Hepatocyte (in vitro differentiated cells): ENCODE measurements around the gene POC1A. TPM values are rescaled to one million over a fixed set of nuclear protein-coding genes. Genes with fewer than 3 reads are reported as not detected.
A peak's percentile ranks its signal among the peaks of the same experiment; 100 is the strongest.
"Not testable (repeated sequence)": the region's sequence is repeated elsewhere in the genome, so short reads cannot be mapped to it uniquely, and the experiment has no call there.

Experiments used
- DNase-seq: peaks from one replicate; pipeline ENCODE4 v3.0.0-alpha.2; 2016; ENCODE audit warnings: low spot score
- H2AFZ ChIP-seq: fragments of 200-600 bp; sonication (generic); 2 replicates; pipeline ENCODE4 v1.6.0; 2016; ENCODE audit warnings: antibody characterized with exemption, mild to moderate bottlenecking
- H3K27ac ChIP-seq: fragments of 200-600 bp; sonication (generic); 2 replicates; pipeline ENCODE4 v1.5.1; 2016; ENCODE audit warnings: mild to moderate bottlenecking
- H3K27me3 ChIP-seq: fragments of 200-600 bp; sonication (generic); 2 replicates; pipeline ENCODE4 v1.6.1; 2016
- H3K36me3 ChIP-seq: fragments of 200-600 bp; sonication (generic); replicated peaks from 2 replicates; pipeline ENCODE4 v1.5.1; 2016; ENCODE audit warnings: low read depth; ENCODE audit not compliant: insufficient read depth
- H3K4me1 ChIP-seq: fragments of 200-600 bp; sonication (generic); 2 replicates; pipeline ENCODE4 v1.5.1; 2016; ENCODE audit warnings: mild to moderate bottlenecking, moderate library complexity; ENCODE audit not compliant: insufficient read depth
- H3K4me2 ChIP-seq: fragments of 200-600 bp; sonication (generic); 2 replicates; pipeline ENCODE4 v1.6.0; 2016
- H3K4me3 ChIP-seq: fragments of 200-600 bp; sonication (generic); 2 replicates; pipeline ENCODE4 v1.5.1; 2016; ENCODE audit warnings: mild to moderate bottlenecking
- H3K79me2 ChIP-seq: fragments of 200-600 bp; sonication (generic); 2 replicates; pipeline ENCODE4 v1.6.0; 2017; ENCODE audit warnings: mild to moderate bottlenecking
- H3K9me2 ChIP-seq: fragments of 200-600 bp; sonication (generic); replicated peaks from 2 replicates; pipeline ENCODE4 v1.6.0; 2017; ENCODE audit warnings: mild to moderate bottlenecking; ENCODE audit not compliant: insufficient read depth
- H3K9me3 ChIP-seq: fragments of 200-600 bp; sonication (generic); 2 replicates; pipeline ENCODE4 v1.5.1; 2016; ENCODE audit warnings: low read depth, mild to moderate bottlenecking
- H4K20me1 ChIP-seq: fragments of 200-600 bp; sonication (generic); 2 replicates; pipeline ENCODE4 v1.6.0; 2016; ENCODE audit warnings: mild to moderate bottlenecking; ENCODE audit not compliant: insufficient read depth, poor library complexity, severe bottlenecking
- EZH2 ChIP-seq: fragments of 200-600 bp; sonication (generic); IDR thresholded peaks from 2 replicates; pipeline ENCODE4 v1.6.1; 2016; ENCODE audit warnings: antibody characterized with exemption, mild to moderate bottlenecking, borderline replicate concordance
- EZH2phosphoT487 ChIP-seq: fragments of 200-600 bp; sonication (generic); IDR thresholded peaks from one replicate; pipeline ENCODE4 v1.6.1; 2018; ENCODE audit warnings: antibody characterized with exemption, mild to moderate bottlenecking, low read depth, moderate library complexity; ENCODE audit not compliant: unreplicated experiment, severe bottlenecking
- WGBS: methylation state at CpG from one replicate; pipeline ENCODE4 v1.1.6; 2016; ENCODE audit warnings: low lambda C conversion rate; ENCODE audit errors: missing lambda C conversion rate; 5-methylcytosine and 5-hydroxymethylcytosine counted together
- polyA plus RNA-seq: library from polyadenylated mRNA; unstranded; fragments of >200 nt; fragmentation: Nextera tagmentation; extraction: Ambion mirVana; gene quantifications from 2 replicates; pipeline ENCODE4 v1.2.1, GENCODE V29; 2016
- total RNA-seq: library from RNA; depleted of rRNA; stranded (reverse); fragments of >200 nt; gene quantifications from 2 replicates; pipeline ENCODE4 v1.2.3, GENCODE V29; 2014
- TF ChIP-seq, protein P1 (sequence below): fragments of 200-600 bp; sonication (generic); IDR thresholded peaks from 2 replicates; pipeline ENCODE4 v1.5.1; 2016; ENCODE audit warnings: antibody characterized with exemption, mild to moderate bottlenecking; ENCODE audit not compliant: poor library complexity

The POC1A gene
- total and polyA plus RNA-seq, 2 experiments from 2014 or later = 2.6 to 3.7 TPM

DNA sequence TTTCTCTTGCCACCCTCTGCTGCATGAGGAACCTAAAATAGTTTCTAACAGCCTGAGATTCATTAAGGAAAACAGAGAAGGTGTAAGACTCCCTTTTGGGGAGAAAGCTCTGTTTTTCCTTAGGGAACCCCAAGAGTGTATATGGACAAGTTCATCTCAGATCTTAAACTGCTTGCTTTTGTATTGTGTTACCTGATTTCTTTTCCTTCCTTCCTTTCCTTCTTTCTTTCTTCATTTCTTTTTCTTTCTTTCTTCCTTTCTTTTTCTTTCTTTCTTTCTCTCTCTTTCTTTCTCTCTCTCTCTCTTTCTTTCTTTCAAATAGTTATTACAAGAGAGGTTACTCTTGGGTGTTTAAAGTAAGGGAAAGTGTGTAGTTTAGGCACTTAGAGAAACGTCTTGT lies 5.3 kb upstream of the POC1A start:
- Histone ChIP-seq H3K27ac (no peak overlapping the region), H4K20me1 (no peaks in the 10 kb centered on the region), H3K4me3 (no peak overlapping the region), H3K4me2 (no peak overlapping the region), H3K4me1 (no peaks in the 10 kb centered on the region), H3K79me2 (no peaks in the 10 kb centered on the region), H3K27me3 (no peaks in the 10 kb centered on the region), H3K9me2 (no peaks in the 10 kb centered on the region), H2AFZ (no peak overlapping the region), H3K36me3 (no peaks in the 10 kb centered on the region), H3K9me3 (no peaks in the 10 kb centered on the region)
- TF ChIP-seq EZH2 (no peak), EZH2phosphoT487 (no peak)
- TF ChIP-seq, protein P1, sequence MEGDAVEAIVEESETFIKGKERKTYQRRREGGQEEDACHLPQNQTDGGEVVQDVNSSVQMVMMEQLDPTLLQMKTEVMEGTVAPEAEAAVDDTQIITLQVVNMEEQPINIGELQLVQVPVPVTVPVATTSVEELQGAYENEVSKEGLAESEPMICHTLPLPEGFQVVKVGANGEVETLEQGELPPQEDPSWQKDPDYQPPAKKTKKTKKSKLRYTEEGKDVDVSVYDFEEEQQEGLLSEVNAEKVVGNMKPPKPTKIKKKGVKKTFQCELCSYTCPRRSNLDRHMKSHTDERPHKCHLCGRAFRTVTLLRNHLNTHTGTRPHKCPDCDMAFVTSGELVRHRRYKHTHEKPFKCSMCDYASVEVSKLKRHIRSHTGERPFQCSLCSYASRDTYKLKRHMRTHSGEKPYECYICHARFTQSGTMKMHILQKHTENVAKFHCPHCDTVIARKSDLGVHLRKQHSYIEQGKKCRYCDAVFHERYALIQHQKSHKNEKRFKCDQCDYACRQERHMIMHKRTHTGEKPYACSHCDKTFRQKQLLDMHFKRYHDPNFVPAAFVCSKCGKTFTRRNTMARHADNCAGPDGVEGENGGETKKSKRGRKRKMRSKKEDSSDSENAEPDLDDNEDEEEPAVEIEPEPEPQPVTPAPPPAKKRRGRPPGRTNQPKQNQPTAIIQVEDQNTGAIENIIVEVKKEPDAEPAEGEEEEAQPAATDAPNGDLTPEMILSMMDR = no peak
- DNase-seq = no peak
- WGBS = 48% methylated on average over 1 of the region's 1 CpG

GRCh38 chr3:52155912-52156311 lies 1.7 kb upstream of the POC1A start:
- H3K4me3 ChIP-seq = no peak overlapping the region
- H3K27ac ChIP-seq = no peak overlapping the region
- peak overlapping the region; percentile 4 for H2AFZ ChIP-seq
- no peaks in the 10 kb centered on the region for H4K20me1 ChIP-seq
- H3K27me3 ChIP-seq = no peaks in the 10 kb centered on the region
- no peak for DNase-seq
- 81% methylated on average over 4 of the region's 4 CpGs for WGBS
- no peaks in the 10 kb centered on the region for H3K9me2 ChIP-seq
- no peaks in the 10 kb centered on the region for H3K4me1 ChIP-seq
- no peaks in the 10 kb centered on the region for H3K9me3 ChIP-seq
- H3K4me2 ChIP-seq = no peak overlapping the region
- H3K36me3 ChIP-seq = no peaks in the 10 kb centered on the region
- TF ChIP-seq, protein P1 = no peak
- TF ChIP-seq EZH2phosphoT487 = no peak
- no peak for TF ChIP-seq EZH2
- H3K79me2 ChIP-seq = peaks cover 8% of the 10 kb centered on the region

- Histone ChIP-seq H4K20me1 (no peaks in the 10 kb centered on the region), H3K9me2 (no peaks in the 10 kb centered on the region), H3K36me3 (no peaks in the 10 kb centered on the region), H2AFZ (peak overlapping the region; percentile 79), H3K27me3 (no peaks in the 10 kb centered on the region), H3K4me1 (no peaks in the 10 kb centered on the region), H3K4me2 (peak overlapping the region; percentile 98), H3K9me3 (no peaks in the 10 kb centered on the region), H3K79me2 (peaks cover 8% of the 10 kb centered on the region), H3K27ac (peak overlapping the region; percentile 29), H3K4me3 (peak overlapping the region; percentile 40)
- DNase-seq = peak; percentile 39
- TF ChIP-seq EZH2phosphoT487 = no peak
- 8% methylated on average over 18 of the region's 18 CpGs for WGBS
Observed at GRCh38 chr3:52153389-52154096, 680 bp downstream of the POC1A start.

DNA sequence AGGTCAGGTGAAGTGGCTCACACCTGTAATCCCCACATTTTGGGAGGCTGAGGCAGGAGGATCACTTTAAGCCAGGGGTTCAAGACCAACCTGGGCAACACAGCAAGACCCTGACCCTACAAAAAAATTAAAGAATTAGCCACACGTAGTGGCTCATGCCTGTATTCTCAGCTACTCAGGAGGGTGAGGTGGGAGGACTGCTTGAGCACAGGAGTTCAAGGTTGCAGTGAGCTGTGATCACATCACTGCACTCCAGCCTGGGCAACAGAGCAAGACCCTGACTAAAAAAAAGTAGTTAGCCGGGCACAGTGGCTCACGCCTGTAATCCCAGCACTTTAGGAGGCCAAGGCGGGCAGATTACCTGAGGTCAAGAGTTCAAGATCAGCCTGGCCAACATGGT lies 2.2 kb downstream of the POC1A start:
- not testable (repeated sequence) for H3K4me2 ChIP-seq, H2AFZ ChIP-seq, H4K20me1 ChIP-seq, H3K79me2 ChIP-seq, H3K4me1 ChIP-seq, H3K4me3 ChIP-seq, H3K27me3 ChIP-seq, H3K9me2 ChIP-seq, DNase-seq, H3K36me3 ChIP-seq, H3K9me3 ChIP-seq, H3K27ac ChIP-seq
- 88% methylated on average over 4 of the region's 4 CpGs for WGBS
